Neutrophil (primary cell): Measurements from ENCODE around the gene IP6K1.

Experiments
- H3K27ac ChIP-seq: fragments of 200-600 bp; sonication (generic); 2 replicates; pipeline ENCODE4 v1.5.1; 2016; ENCODE audit warnings: mild to moderate bottlenecking, moderate library complexity
- H3K27me3 ChIP-seq: fragments of 200-600 bp; sonication (generic); 2 replicates; pipeline ENCODE4 v1.6.0; 2016; ENCODE audit warnings: mild to moderate bottlenecking
- H3K36me3 ChIP-seq: fragments of 200-600 bp; sonication (generic); 2 replicates; pipeline ENCODE4 v1.5.1; 2017
- H3K4me1 ChIP-seq, 2 experiments: fragments of 200-600 bp in 1 of 2; sonication (generic) in 1 of 2; 1 replicate in 1 of 2; 2 replicates in 1 of 2; pipeline versions ENCODE4 v1.5.1 to v1.6.1; 2013 to 2016; ENCODE audit warnings: low read depth in 1 of 2, low read length in 1 of 2, mild to moderate bottlenecking in 1 of 2, moderate library complexity in 1 of 2; ENCODE audit not compliant: control insufficient read depth in 1 of 2, insufficient read depth in 1 of 2
- H3K4me3 ChIP-seq, 2 experiments: fragments of 200-600 bp in 1 of 2; sonication (generic) in 1 of 2; 1 replicate in 1 of 2; 2 replicates in 1 of 2; pipeline ENCODE4 v1.5.1; 2013 to 2016; ENCODE audit warnings: low read depth in 1 of 2, low read length in 1 of 2, mild to moderate bottlenecking in 1 of 2, moderate library complexity in 1 of 2
- H3K9me3 ChIP-seq: fragments of 200-600 bp; sonication (generic); 2 replicates; pipeline ENCODE4 v1.5.1; 2016
- CTCF ChIP-seq: fragments of 200-600 bp; sonication (generic); IDR thresholded peaks from 2 replicates; pipeline ENCODE4 v1.5.1; 2016; ENCODE audit warnings: antibody characterized with exemption

IP6K1 gene

GRCh38 chr3:49763981-49764380 is 22.4 kb downstream of the IP6K1 start:
- Histone ChIP-seq H3K27ac (no peak overlapping the region), H3K36me3 (peaks cover 15% of the 10 kb centered on the region), H3K9me3 (no peaks in the 10 kb centered on the region), H3K4me1 (peaks cover 4 to 7% of the 10 kb centered on the region in 2 experiments), H3K4me3 (no peak overlapping the region), H3K27me3 (no peaks in the 10 kb centered on the region)
- no peak for TF ChIP-seq CTCF

- TF ChIP-seq CTCF: no peak
- Histone ChIP-seq H3K27me3 (no peaks in the 10 kb centered on the region), H3K36me3 (peaks cover 10% of the 10 kb centered on the region), H3K4me3 (no peak overlapping the region), H3K9me3 (no peaks in the 10 kb centered on the region), H3K4me1 (peaks cover 4 to 11% of the 10 kb centered on the region in 2 experiments), H3K27ac (peak overlapping the region; percentile 7)
Measured at GRCh38 chr3:49761661-49762060, 24.7 kb downstream of the IP6K1 start.

GRCh38 chr3:49759226-49759625 is 27.1 kb downstream of the IP6K1 start:
- Histone ChIP-seq H3K4me1 (peaks cover 4 to 11% of the 10 kb centered on the region in 2 experiments), H3K9me3 (no peaks in the 10 kb centered on the region), H3K4me3 (no peak overlapping the region), H3K27me3 (no peaks in the 10 kb centered on the region), H3K36me3 (no peaks in the 10 kb centered on the region), H3K27ac (no peak overlapping the region)
- TF ChIP-seq CTCF: no peak

GRCh38 chr3:49757197-49757596 is 29.1 kb downstream of the IP6K1 start:
- TF ChIP-seq CTCF: no peak
- H3K4me1 ChIP-seq: peaks cover 4 to 11% of the 10 kb centered on the region in 2 experiments
- H3K4me3 ChIP-seq: no peak overlapping the region
- peak overlapping the region; percentile 31 for H3K27ac ChIP-seq
- H3K9me3 ChIP-seq: no peaks in the 10 kb centered on the region
- no peaks in the 10 kb centered on the region for H3K27me3 ChIP-seq
- H3K36me3 ChIP-seq: no peaks in the 10 kb centered on the region

GRCh38 chr3:49756036-49756435 is 30.3 kb downstream of the IP6K1 start:
- Histone ChIP-seq H3K27me3 (no peaks in the 10 kb centered on the region), H3K4me3 (no peak overlapping the region), H3K9me3 (no peaks in the 10 kb centered on the region), H3K27ac (no peak overlapping the region), H3K4me1 (peaks cover 0 to 3% of the 10 kb centered on the region in 2 experiments), H3K36me3 (peaks cover 2% of the 10 kb centered on the region)
- no peak for TF ChIP-seq CTCF

GRCh38 chr3:49754536-49754935 is 31.8 kb downstream of the IP6K1 start:
- peaks cover 8% of the 10 kb centered on the region for H3K36me3 ChIP-seq
- TF ChIP-seq CTCF: no peak
- peaks cover 0 to 3% of the 10 kb centered on the region in 2 experiments for H3K4me1 ChIP-seq
- H3K27me3 ChIP-seq: no peaks in the 10 kb centered on the region
- H3K27ac ChIP-seq: no peak overlapping the region
- H3K9me3 ChIP-seq: no peaks in the 10 kb centered on the region
- no peak overlapping the region for H3K4me3 ChIP-seq
